Vagina (tissue), 2 donors: ENCODE results near the gene HTR1E.

Source experiments
- POLR2A ChIP-seq, 2 donors: fragments of 450-650 bp; IDR thresholded peaks; one replicate each; pipeline ENCODE4 v1.6.1; 2017; ENCODE audit warnings: antibody characterized with exemption in 2 of 2, mild to moderate bottlenecking in 2 of 2, moderate library complexity in 2 of 2
- TF ChIP-seq, protein P1 (sequence below), 3 experiments: fragments of 450-650 bp in 2 of 3; fragments of 200-600 bp in 1 of 3; sonication (generic) in 1 of 3; IDR thresholded peaks; one replicate each; pipeline ENCODE4 v1.5.1; 2017 to 2019; ENCODE audit warnings: antibody characterized with exemption in 3 of 3, mild to moderate bottlenecking in 2 of 3, moderate library complexity in 2 of 3

GRCh38 chr6:86952991-86953390 is 15.7 kb downstream of the HTR1E start:
- TF ChIP-seq, protein P1, sequence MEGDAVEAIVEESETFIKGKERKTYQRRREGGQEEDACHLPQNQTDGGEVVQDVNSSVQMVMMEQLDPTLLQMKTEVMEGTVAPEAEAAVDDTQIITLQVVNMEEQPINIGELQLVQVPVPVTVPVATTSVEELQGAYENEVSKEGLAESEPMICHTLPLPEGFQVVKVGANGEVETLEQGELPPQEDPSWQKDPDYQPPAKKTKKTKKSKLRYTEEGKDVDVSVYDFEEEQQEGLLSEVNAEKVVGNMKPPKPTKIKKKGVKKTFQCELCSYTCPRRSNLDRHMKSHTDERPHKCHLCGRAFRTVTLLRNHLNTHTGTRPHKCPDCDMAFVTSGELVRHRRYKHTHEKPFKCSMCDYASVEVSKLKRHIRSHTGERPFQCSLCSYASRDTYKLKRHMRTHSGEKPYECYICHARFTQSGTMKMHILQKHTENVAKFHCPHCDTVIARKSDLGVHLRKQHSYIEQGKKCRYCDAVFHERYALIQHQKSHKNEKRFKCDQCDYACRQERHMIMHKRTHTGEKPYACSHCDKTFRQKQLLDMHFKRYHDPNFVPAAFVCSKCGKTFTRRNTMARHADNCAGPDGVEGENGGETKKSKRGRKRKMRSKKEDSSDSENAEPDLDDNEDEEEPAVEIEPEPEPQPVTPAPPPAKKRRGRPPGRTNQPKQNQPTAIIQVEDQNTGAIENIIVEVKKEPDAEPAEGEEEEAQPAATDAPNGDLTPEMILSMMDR (IDR thresholded peaks at IDR 0.05) = no peak
- TF ChIP-seq POLR2A (IDR thresholded peaks at IDR 0.05) = no peak
